Parathyroid adenoma (tissue), 2 donors: Measurements from ENCODE around the gene TMCC3.

ENCODE experiments used
- H2AFZ ChIP-seq: fragments of 300-600 bp; sonication (generic); one replicate; pipeline ENCODE4 v1.7.0; 2017; ENCODE audit warnings: antibody characterized with exemption, mild to moderate bottlenecking
- H3K27ac ChIP-seq: fragments of 300-600 bp; sonication (generic); one replicate; pipeline ENCODE4 v1.7.0; 2017
- H3K27me3 ChIP-seq: fragments of 300-600 bp; sonication (generic); one replicate; pipeline ENCODE4 v1.7.0; 2017; ENCODE audit warnings: low read length; ENCODE audit not compliant: control insufficient read depth, insufficient read depth
- H3K36me3 ChIP-seq: fragments of 300-600 bp; sonication (generic); one replicate; pipeline ENCODE4 v1.7.0; 2017; ENCODE audit warnings: low read length; ENCODE audit not compliant: control insufficient read depth, insufficient read depth
- H3K4me1 ChIP-seq: fragments of 300-600 bp; sonication (generic); one replicate; pipeline ENCODE4 v1.7.0; 2017; ENCODE audit warnings: control low read depth
- H3K4me2 ChIP-seq: fragments of 300-600 bp; sonication (generic); one replicate; pipeline ENCODE4 v1.7.0; 2017; ENCODE audit warnings: low read length
- H3K4me3 ChIP-seq: fragments of 300-600 bp; sonication (generic); one replicate; pipeline ENCODE4 v1.7.0; 2017; ENCODE audit warnings: low read depth, low read length
- H3K79me2 ChIP-seq: fragments of 300-600 bp; sonication (generic); one replicate; pipeline ENCODE4 v1.7.0; 2017; ENCODE audit warnings: control low read depth
- H3K9ac ChIP-seq: fragments of 300-600 bp; sonication (generic); one replicate; pipeline ENCODE4 v1.7.0; 2017; ENCODE audit warnings: mild to moderate bottlenecking
- H3K9me3 ChIP-seq: fragments of 300-600 bp; sonication (generic); one replicate; pipeline ENCODE4 v1.7.0; 2017; ENCODE audit warnings: low read length; ENCODE audit not compliant: control insufficient read depth
- TF ChIP-seq, protein P1 (sequence below): fragments of 300-600 bp; sonication (generic); IDR thresholded peaks from one replicate; pipeline ENCODE4 v1.7.0; 2017; ENCODE audit warnings: antibody characterized with exemption, mild to moderate bottlenecking
- donor health status: primary hyperparathyroidism.

TMCC3 gene, protein sequence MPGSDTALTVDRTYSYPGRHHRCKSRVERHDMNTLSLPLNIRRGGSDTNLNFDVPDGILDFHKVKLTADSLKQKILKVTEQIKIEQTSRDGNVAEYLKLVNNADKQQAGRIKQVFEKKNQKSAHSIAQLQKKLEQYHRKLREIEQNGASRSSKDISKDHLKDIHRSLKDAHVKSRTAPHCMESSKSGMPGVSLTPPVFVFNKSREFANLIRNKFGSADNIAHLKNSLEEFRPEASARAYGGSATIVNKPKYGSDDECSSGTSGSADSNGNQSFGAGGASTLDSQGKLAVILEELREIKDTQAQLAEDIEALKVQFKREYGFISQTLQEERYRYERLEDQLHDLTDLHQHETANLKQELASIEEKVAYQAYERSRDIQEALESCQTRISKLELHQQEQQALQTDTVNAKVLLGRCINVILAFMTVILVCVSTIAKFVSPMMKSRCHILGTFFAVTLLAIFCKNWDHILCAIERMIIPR

DNA sequence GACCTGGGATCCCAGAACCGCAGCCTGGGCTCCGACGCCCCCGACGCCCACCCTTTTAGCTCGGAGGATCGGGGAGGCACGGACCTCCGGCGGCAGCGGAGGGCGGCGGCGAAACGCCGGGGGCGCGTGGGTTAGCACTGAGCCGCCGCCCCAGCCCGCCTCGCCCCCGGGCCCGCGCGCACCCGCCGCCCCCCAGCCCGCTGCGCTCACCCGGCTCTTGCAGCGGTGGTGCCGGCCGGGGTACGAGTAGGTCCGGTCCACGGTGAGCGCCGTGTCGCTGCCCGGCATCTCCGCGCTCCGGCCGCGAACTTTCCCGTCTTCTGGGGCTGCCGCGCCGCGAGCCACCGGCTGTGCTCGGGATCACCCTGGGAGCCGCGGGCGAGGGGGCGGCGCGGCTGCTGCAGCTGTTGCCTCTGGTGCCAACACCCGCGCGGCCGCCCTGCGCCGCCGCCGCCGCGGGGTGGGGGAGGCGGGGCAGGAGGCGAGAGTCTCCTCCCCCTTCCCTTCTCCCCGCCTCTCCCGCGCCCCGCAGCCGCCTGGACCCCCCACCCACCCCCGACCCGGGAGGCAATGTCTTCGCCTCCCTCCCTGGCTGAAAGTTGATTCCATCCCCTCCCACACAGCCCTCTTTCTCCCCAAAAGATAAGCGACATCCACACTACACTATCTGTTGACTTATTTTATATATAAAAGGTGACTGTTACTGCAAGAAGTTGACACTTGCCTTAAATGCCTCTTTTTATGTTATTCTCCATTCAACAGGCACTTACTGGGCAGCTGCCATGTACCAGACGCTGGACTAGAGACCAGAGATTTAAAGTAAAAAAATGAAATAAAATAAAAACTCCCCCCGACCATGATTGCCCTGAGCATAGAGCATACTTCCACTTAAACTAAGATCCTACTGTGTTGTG lies at the start of gene TMCC3:
TMCC3 (minus strand) TSS at position 415 of the 914 bp plus-strand sequence; CDS start at position 288, 127 bp downstream.
- TF ChIP-seq, protein P1, sequence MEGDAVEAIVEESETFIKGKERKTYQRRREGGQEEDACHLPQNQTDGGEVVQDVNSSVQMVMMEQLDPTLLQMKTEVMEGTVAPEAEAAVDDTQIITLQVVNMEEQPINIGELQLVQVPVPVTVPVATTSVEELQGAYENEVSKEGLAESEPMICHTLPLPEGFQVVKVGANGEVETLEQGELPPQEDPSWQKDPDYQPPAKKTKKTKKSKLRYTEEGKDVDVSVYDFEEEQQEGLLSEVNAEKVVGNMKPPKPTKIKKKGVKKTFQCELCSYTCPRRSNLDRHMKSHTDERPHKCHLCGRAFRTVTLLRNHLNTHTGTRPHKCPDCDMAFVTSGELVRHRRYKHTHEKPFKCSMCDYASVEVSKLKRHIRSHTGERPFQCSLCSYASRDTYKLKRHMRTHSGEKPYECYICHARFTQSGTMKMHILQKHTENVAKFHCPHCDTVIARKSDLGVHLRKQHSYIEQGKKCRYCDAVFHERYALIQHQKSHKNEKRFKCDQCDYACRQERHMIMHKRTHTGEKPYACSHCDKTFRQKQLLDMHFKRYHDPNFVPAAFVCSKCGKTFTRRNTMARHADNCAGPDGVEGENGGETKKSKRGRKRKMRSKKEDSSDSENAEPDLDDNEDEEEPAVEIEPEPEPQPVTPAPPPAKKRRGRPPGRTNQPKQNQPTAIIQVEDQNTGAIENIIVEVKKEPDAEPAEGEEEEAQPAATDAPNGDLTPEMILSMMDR = no peak
- no peaks in the 10 kb centered on the region for H3K9me3 ChIP-seq
- H3K27me3 ChIP-seq = no peaks in the 10 kb centered on the region
- H3K4me2 ChIP-seq = peak within 1 kb of the TSS; percentile 55
- H3K36me3 ChIP-seq = no peaks in the 10 kb centered on the region
- no peak within 1 kb of the TSS for H3K9ac ChIP-seq
- H3K27ac ChIP-seq = no peak within 1 kb of the TSS
- H2AFZ ChIP-seq = peak within 1 kb of the TSS; percentile 88
- peak within 1 kb of the TSS; percentile 59 for H3K4me3 ChIP-seq
- H3K4me1 ChIP-seq = no peaks in the 10 kb centered on the region
- H3K79me2 ChIP-seq = peaks cover 3% of the 10 kb centered on the region

DNA sequence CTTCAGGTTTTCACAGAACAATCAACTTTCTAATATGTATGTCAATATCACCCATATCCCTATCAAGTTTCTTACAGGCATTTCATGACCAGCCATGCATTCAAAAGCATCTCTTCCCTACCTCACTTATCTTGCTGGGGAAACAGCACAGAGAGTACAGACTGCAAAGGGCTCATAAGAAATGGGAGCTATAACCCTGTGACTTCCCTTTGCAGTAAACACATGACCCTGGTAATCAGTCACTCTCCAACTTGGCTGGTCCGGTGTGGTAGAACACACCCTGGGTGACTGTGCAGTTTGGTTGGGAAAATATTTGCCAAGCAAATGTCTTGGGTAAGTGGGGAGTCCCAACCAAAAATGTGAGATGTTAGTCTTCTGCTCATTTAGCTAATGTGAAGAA lies 49.4 kb upstream of the TMCC3 start:
- Histone ChIP-seq H3K27me3 (no peaks in the 10 kb centered on the region), H3K79me2 (peaks cover 5% of the 10 kb centered on the region), H3K9me3 (no peaks in the 10 kb centered on the region), H3K36me3 (no peaks in the 10 kb centered on the region), H3K4me3 (no peak overlapping the region), H3K9ac (no peak overlapping the region), H3K27ac (no peak overlapping the region), H3K4me1 (peaks cover 4% of the 10 kb centered on the region), H2AFZ (no peak overlapping the region), H3K4me2 (no peak overlapping the region)
- TF ChIP-seq, protein P1 = no peak

DNA sequence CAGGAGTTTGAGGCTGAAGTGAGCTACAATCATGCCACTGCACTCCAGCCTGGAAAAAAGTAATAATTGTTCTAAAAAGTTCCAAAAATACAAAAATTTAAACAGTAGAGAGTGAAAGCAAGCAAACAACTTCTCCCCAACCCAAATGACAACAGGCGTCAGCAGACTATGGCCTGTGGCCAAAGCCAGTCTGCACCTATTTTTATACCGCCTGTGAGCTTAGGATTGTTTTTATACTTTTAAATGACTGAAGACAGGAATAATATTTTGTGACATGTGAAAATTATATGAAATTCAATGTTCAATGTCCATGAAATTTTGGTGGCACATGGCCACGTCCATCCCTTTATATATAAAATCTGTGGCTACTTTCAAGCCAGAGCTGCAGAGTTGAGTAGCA lies 48.2 kb upstream of the TMCC3 start:
- no peak overlapping the region for H3K9ac ChIP-seq
- H3K79me2 ChIP-seq = peaks cover 5% of the 10 kb centered on the region
- H3K4me1 ChIP-seq = peaks cover 4% of the 10 kb centered on the region
- no peak overlapping the region for H2AFZ ChIP-seq
- no peaks in the 10 kb centered on the region for H3K36me3 ChIP-seq
- H3K27me3 ChIP-seq = no peaks in the 10 kb centered on the region
- no peak overlapping the region for H3K4me2 ChIP-seq
- TF ChIP-seq, protein P1 = no peak
- H3K4me3 ChIP-seq = no peak overlapping the region
- H3K9me3 ChIP-seq = no peaks in the 10 kb centered on the region
- no peak overlapping the region for H3K27ac ChIP-seq

DNA sequence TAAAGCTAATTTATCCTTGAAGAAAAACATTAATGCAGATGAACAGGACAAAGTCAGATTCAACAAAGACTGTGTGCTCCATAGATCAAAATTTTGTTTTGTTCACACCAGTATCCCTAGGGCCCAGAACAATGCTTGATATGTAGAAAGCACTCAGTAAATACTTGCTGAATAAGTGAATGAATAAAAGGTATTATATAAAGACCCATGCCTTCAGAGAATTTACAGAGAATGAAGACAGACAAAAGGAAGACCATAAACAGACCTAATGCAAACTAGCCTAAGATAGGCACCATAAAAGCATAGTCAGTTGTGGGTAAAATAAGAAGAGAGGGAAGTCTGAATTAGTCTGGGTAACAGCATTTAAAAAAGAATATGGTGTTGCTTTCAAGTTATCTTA lies 47.3 kb upstream of the TMCC3 start:
- Histone ChIP-seq H3K27me3 (no peaks in the 10 kb centered on the region), H3K4me2 (no peak overlapping the region), H3K4me1 (peaks cover 4% of the 10 kb centered on the region), H3K4me3 (no peak overlapping the region), H3K9me3 (no peaks in the 10 kb centered on the region), H3K9ac (no peak overlapping the region), H3K27ac (no peak overlapping the region), H3K79me2 (peaks cover 5% of the 10 kb centered on the region), H2AFZ (no peak overlapping the region), H3K36me3 (no peaks in the 10 kb centered on the region)
- TF ChIP-seq, protein P1 = no peak
